Astrocyte (in vitro differentiated cells and primary cell): ENCODE results near the gene KCNMA1. TPM values are rescaled to one million over a fixed set of nuclear protein-coding genes. Genes with fewer than 3 reads are reported as not detected.

ENCODE experiments used
- DNase-seq: peaks from one replicate; pipeline ENCODE4 v3.0.0-alpha.2; 2010; ENCODE audit warnings: low read depth
- FAIRE-seq: peaks from 2 replicates; lab custom pipeline; 2011; peaks lifted over from hg19 to GRCh38; lab: Jason Lieb, UNC
- H2AFZ ChIP-seq: 2 replicates; pipeline ENCODE4 v1.6.0; 2012; ENCODE audit warnings: low read depth, low read length, inconsistent platforms
- H3K27ac ChIP-seq: 2 replicates; pipeline ENCODE4 v1.5.1; 2011; ENCODE audit warnings: low read depth, low read length, inconsistent platforms
- H3K27me3 ChIP-seq: 2 replicates; pipeline ENCODE4 v1.6.0; 2011; ENCODE audit warnings: low read length, inconsistent platforms; ENCODE audit not compliant: insufficient read depth
- H3K36me3 ChIP-seq: 2 replicates; pipeline ENCODE4 v1.5.1; 2011; ENCODE audit warnings: low read length, inconsistent platforms; ENCODE audit not compliant: insufficient read depth
- H3K4me1 ChIP-seq: 2 replicates; pipeline ENCODE4 v1.5.1; 2011; ENCODE audit warnings: low read length, inconsistent platforms; ENCODE audit not compliant: insufficient read depth
- H3K4me2 ChIP-seq: 2 replicates; pipeline ENCODE4 v1.6.0; 2012; ENCODE audit warnings: low read length, inconsistent platforms
- H3K4me3 ChIP-seq: 2 replicates; pipeline ENCODE4 v1.5.1; 2011; ENCODE audit warnings: low read depth, mild to moderate bottlenecking, low read length, inconsistent platforms; ENCODE audit not compliant: insufficient read depth
- H3K79me2 ChIP-seq: 2 replicates; pipeline ENCODE4 v1.6.0; 2012; ENCODE audit warnings: mild to moderate bottlenecking, low read length, inconsistent platforms; ENCODE audit not compliant: insufficient read depth
- H3K9ac ChIP-seq: 2 replicates; pipeline ENCODE4 v1.6.0; 2012; ENCODE audit warnings: mild to moderate bottlenecking, low read length, inconsistent platforms
- H3K9me3 ChIP-seq: 2 replicates; pipeline ENCODE4 v1.5.1; 2012; ENCODE audit warnings: low read depth, mild to moderate bottlenecking, low read length, inconsistent platforms; ENCODE audit not compliant: insufficient read depth
- H4K20me1 ChIP-seq: 2 replicates; pipeline ENCODE4 v1.6.0; 2012; ENCODE audit warnings: low read length, inconsistent platforms; ENCODE audit not compliant: insufficient read depth
- H3K27ac Mint-ChIP-seq: one replicate; pipeline ENCODE4 v1.8.0; 2021; ENCODE audit warnings: mild to moderate bottlenecking, mixed read lengths; ENCODE audit not compliant: unreplicated experiment
- H3K27me3 Mint-ChIP-seq: one replicate; pipeline ENCODE4 v1.8.0; 2021; ENCODE audit warnings: low read depth, mixed read lengths; ENCODE audit not compliant: unreplicated experiment
- H3K36me3 Mint-ChIP-seq: one replicate; pipeline ENCODE4 v1.8.0; 2021; ENCODE audit warnings: low read depth, mixed read lengths; ENCODE audit not compliant: unreplicated experiment
- H3K4me1 Mint-ChIP-seq: one replicate; pipeline ENCODE4 v1.8.0; 2021; ENCODE audit warnings: low read depth, mixed read lengths; ENCODE audit not compliant: unreplicated experiment
- H3K4me3 Mint-ChIP-seq: one replicate; pipeline ENCODE4 v1.8.0; 2021; ENCODE audit warnings: mild to moderate bottlenecking, moderate library complexity, mixed read lengths; ENCODE audit not compliant: unreplicated experiment
- H3K9me3 Mint-ChIP-seq: one replicate; pipeline ENCODE4 v1.8.0; 2021; ENCODE audit warnings: mild to moderate bottlenecking, mixed read lengths; ENCODE audit not compliant: unreplicated experiment
- EZH2 ChIP-seq: IDR thresholded peaks from 2 replicates; pipeline ENCODE4 v1.6.1; 2012; ENCODE audit warnings: mild to moderate bottlenecking, low read length, inconsistent platforms; ENCODE audit not compliant: insufficient read depth
- total RNA-seq: library from RNA; stranded (reverse); gene quantifications from 2 replicates; pipeline ENCODE4 v1.2.1, GENCODE V29; 2021
- TF ChIP-seq, protein P1 (sequence below): IDR thresholded peaks from 2 replicates; pipeline ENCODE4 v1.5.1; 2011; ENCODE audit warnings: low read depth, mild to moderate bottlenecking, inconsistent platforms, low read length, moderate library complexity; ENCODE audit not compliant: insufficient read depth

KCNMA1 gene
- total RNA-seq, 1 donor from 2014 or later, result 45.8 TPM

DNA sequence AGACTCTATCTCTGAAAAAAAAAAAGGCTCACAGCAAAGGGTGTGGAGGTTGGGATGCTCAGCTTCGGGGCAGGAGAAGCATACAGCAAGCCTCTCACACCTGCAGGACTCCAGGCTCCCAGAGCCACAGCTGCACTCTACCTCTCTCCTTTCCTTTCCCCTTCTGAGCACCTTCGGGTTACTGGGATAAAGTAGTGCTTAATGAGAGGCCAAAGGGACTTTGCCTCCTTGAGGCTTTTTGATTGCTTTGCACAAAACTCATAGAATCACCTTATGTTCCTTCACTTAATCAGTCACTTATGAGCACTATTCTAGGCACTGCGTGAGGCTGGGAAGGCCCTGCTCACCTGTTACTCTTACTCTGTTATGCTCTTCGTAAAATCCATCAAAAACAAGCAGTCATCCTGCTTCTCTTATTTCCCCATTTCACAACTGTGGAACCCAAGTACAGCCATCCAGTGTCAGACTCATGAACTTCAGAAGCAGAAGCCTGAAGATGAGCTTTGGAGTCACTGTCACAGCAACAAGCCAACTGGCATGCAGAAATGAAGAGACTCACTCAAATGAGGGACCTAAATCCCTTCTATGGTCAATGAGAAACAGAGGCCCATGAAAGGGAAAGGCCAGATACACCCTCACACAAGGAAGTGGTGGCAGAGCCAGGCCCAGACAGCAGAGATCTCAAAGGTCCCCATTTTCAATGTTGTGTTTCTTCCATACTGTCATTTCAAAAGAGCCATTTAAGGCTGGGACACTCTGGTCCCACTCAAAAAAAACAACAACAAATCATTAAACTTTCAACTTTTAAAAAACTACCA lies 205.4 kb downstream of the KCNMA1 start:
- Histone ChIP-seq H3K27ac (no peak overlapping the region), H2AFZ (no peak overlapping the region), H3K9ac (no peak overlapping the region), H3K4me2 (no peak overlapping the region), H4K20me1 (peaks cover 9% of the 10 kb centered on the region), H3K4me1 (no peaks in the 10 kb centered on the region), H3K4me3 (no peak overlapping the region), H3K36me3 (no peaks in the 10 kb centered on the region), H3K79me2 (no peaks in the 10 kb centered on the region), H3K27me3 (no peaks in the 10 kb centered on the region), H3K9me3 (no peaks in the 10 kb centered on the region)
- Mint-ChIP-seq H3K9me3 (no peaks in the 10 kb centered on the region), H3K4me3 (no peak overlapping the region), H3K4me1 (peaks cover 11% of the 10 kb centered on the region), H3K27me3 (no peaks in the 10 kb centered on the region), H3K27ac (no peak overlapping the region), H3K36me3 (peaks cover 5% of the 10 kb centered on the region)
- DNase-seq (no peak), FAIRE-seq (no peak)
- TF ChIP-seq, protein P1, sequence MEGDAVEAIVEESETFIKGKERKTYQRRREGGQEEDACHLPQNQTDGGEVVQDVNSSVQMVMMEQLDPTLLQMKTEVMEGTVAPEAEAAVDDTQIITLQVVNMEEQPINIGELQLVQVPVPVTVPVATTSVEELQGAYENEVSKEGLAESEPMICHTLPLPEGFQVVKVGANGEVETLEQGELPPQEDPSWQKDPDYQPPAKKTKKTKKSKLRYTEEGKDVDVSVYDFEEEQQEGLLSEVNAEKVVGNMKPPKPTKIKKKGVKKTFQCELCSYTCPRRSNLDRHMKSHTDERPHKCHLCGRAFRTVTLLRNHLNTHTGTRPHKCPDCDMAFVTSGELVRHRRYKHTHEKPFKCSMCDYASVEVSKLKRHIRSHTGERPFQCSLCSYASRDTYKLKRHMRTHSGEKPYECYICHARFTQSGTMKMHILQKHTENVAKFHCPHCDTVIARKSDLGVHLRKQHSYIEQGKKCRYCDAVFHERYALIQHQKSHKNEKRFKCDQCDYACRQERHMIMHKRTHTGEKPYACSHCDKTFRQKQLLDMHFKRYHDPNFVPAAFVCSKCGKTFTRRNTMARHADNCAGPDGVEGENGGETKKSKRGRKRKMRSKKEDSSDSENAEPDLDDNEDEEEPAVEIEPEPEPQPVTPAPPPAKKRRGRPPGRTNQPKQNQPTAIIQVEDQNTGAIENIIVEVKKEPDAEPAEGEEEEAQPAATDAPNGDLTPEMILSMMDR, result no peak
- no peak for TF ChIP-seq EZH2

DNA sequence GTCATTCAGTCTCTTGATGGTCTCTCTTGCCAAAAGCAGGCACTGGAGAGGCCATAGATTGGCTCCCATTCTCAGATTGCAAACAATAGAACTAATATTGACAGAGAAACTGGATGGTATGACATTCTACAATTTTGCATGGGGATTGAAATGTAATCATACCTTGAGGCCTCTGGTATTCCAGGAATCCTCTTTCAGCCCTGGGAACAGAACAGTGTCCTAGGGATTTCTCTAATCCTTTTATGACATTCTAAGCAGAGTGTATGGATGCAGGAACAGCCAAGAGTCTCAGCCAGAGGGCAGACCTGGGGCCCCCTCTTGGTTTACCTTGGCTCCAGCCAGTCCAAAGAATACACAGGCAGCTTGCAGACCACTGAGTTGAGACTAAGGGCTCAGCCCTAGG lies 206.4 kb downstream of the KCNMA1 start:
- Mint-ChIP-seq H3K36me3 (peaks cover 5% of the 10 kb centered on the region), H3K4me3 (no peak overlapping the region), H3K27me3 (no peaks in the 10 kb centered on the region), H3K9me3 (no peaks in the 10 kb centered on the region), H3K4me1 (peaks cover 11% of the 10 kb centered on the region), H3K27ac (no peak overlapping the region)
- Histone ChIP-seq H3K9ac (no peak overlapping the region), H4K20me1 (peaks cover 9% of the 10 kb centered on the region), H3K4me3 (no peak overlapping the region), H3K79me2 (no peaks in the 10 kb centered on the region), H3K27me3 (no peaks in the 10 kb centered on the region), H2AFZ (no peak overlapping the region), H3K9me3 (no peaks in the 10 kb centered on the region), H3K4me1 (no peaks in the 10 kb centered on the region), H3K4me2 (no peak overlapping the region), H3K27ac (no peak overlapping the region), H3K36me3 (no peaks in the 10 kb centered on the region)
- FAIRE-seq (no peak), DNase-seq (no peak)
- TF ChIP-seq, protein P1, result no peak
- no peak for TF ChIP-seq EZH2

DNA sequence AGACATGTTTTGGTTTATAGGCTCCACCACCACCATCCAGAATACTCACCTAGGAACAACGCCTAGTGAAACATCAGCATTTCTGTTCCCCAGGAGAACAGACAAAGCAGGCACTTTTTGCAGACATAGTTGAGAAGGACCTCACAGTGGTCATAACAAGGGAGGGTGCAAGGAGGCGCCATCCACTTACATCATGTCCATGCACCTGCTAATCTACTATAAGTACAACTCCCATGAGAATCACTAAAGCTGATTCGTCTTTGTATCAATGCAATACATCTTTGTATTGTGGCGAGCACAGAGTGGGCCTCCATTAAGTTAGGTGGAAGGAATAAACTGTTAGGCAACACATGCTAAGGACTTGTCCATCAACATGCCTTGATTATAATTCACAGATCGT lies 207.1 kb downstream of the KCNMA1 start:
- no peak for TF ChIP-seq EZH2
- TF ChIP-seq, protein P1, result no peak
- Mint-ChIP-seq H3K27ac (no peak overlapping the region), H3K36me3 (peaks cover 5% of the 10 kb centered on the region), H3K9me3 (no peaks in the 10 kb centered on the region), H3K4me3 (no peak overlapping the region), H3K27me3 (no peaks in the 10 kb centered on the region), H3K4me1 (peaks cover 11% of the 10 kb centered on the region)
- no peaks in the 10 kb centered on the region for H3K36me3 ChIP-seq
- H3K27ac ChIP-seq, result no peak overlapping the region
- H3K79me2 ChIP-seq, result no peaks in the 10 kb centered on the region
- H3K4me1 ChIP-seq, result no peaks in the 10 kb centered on the region
- DNase-seq, result no peak
- no peak overlapping the region for H3K4me2 ChIP-seq
- no peaks in the 10 kb centered on the region for H3K9me3 ChIP-seq
- no peak overlapping the region for H2AFZ ChIP-seq
- no peaks in the 10 kb centered on the region for H3K27me3 ChIP-seq
- no peak overlapping the region for H3K9ac ChIP-seq
- FAIRE-seq, result no peak
- peaks cover 9% of the 10 kb centered on the region for H4K20me1 ChIP-seq
- H3K4me3 ChIP-seq, result no peak overlapping the region
